ENCODE data around the gene OR2W1.

Gene OR2W1

DNA sequence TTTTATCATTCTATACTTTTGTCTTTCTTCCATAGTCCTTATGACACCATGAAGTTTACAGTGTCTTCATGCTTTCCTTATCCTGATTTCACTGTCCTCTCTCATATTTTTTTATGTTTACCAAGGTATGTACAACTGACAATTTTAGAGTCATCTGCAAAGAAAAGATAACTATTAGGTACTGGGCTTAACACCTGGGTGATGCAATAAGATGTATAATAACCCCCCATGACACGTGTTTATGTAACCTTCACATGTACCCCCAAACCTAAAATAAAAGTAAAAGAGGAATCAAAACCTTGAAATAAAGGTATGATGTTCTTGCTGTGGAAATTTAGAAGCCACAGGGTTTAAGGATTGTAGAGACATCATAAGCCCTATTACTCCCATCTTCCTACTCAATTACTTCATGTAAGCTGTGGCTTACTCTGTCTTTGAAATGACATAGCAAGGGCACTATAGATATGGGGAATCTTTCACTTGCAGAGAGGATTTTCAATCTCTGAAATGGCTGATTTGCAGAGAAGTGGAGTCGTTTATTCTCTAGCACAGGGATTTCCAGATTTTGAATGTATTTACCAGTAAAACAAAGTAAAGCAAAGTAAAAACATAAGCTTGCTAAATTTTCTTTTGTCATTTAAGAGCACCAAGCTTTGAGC, 18.9 kb downstream of the OR2W1 start:
- Histone ChIP-seq H3K4me1 (no peaks in the 10 kb centered on the region), H3K9me3 (no peaks in the 10 kb centered on the region), H3K27me3 (peaks cover 0 to 15% of the 10 kb centered on the region in 2 donors), H3K4me3 (no peak overlapping the region), H3K36me3 (no peaks in the 10 kb centered on the region), H3K27ac (no peak overlapping the region)
- DNase-seq = no peak
- TF ChIP-seq, protein P1, sequence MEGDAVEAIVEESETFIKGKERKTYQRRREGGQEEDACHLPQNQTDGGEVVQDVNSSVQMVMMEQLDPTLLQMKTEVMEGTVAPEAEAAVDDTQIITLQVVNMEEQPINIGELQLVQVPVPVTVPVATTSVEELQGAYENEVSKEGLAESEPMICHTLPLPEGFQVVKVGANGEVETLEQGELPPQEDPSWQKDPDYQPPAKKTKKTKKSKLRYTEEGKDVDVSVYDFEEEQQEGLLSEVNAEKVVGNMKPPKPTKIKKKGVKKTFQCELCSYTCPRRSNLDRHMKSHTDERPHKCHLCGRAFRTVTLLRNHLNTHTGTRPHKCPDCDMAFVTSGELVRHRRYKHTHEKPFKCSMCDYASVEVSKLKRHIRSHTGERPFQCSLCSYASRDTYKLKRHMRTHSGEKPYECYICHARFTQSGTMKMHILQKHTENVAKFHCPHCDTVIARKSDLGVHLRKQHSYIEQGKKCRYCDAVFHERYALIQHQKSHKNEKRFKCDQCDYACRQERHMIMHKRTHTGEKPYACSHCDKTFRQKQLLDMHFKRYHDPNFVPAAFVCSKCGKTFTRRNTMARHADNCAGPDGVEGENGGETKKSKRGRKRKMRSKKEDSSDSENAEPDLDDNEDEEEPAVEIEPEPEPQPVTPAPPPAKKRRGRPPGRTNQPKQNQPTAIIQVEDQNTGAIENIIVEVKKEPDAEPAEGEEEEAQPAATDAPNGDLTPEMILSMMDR (IDR thresholded peaks at IDR 0.05) = no peak
- intact Hi-C loops (cut with DNase I; ENCODE audit: low total_unique reads) = no loop called here

DNA sequence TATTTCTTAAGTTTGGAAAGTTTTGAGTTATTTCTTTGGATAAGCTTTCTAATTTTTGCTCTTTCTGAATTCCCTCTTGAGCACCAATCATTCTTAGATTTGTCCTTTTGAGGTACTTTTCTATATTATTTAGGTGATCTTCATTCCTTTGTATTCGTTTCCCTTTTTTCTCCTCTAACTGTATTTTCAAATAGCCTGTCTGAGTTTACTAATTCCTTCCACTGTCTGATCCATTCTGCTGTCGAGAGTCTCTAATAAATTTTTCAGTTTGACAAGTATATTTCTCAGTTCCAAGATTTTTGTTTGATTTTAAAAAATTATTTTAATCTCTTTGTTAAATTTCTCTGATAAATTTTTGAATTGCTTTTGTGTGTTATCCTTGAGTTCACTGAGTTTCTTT, 23.5 kb downstream of the OR2W1 start:
- Histone ChIP-seq H3K27me3 (peaks cover 0 to 8% of the 10 kb centered on the region in 2 donors), H3K4me1 (peaks cover 0 to 6% (median 3%) of the 10 kb centered on the region in 4 donors), H3K9me3 (no peaks in the 10 kb centered on the region), H3K27ac (no peak overlapping the region), H3K36me3 (no peaks in the 10 kb centered on the region), H3K4me3 (no peak overlapping the region)
- DNase-seq = no peak
- intact Hi-C loops (cut with DNase I; ENCODE audit: low total_unique reads) = no loop called here
- TF ChIP-seq, protein P1 (IDR thresholded peaks at IDR 0.05) = no peak

DNA sequence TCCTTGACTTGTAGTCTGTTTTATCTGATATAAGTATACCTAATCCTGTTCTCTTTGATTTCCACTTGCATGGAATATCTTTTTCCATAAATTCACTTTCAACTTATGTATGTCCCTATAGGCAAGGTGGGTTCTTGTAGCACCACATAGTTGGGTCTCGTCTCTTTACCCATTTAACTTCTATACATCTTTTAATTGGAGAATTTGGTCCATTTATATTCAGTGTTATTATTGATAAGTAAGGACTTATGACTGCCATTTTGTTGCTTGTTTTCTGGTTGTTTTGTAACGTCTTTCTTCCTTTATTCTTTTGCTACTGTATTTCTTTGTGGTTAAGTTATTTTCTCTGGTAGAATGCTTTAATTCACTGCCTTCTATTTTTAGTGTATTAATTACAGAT, 25.3 kb downstream of the OR2W1 start:
- intact Hi-C loops (cut with DNase I; ENCODE audit: low total_unique reads) = loop anchor here (5.0 to 10.0 kb wide), 2 partner anchors 155 to 332 kb away; no protein-coding TSS in a partner anchor
- no peak overlapping the region for H3K27ac ChIP-seq
- no peaks in the 10 kb centered on the region for H3K36me3 ChIP-seq
- no peaks in the 10 kb centered on the region for H3K9me3 ChIP-seq
- TF ChIP-seq, protein P1 (IDR thresholded peaks at IDR 0.05) = no peak
- H3K4me1 ChIP-seq = peaks cover 0 to 20% (median 5%) of the 10 kb centered on the region in 4 donors
- H3K4me3 ChIP-seq = no peak overlapping the region
- DNase-seq = no peak
- H3K27me3 ChIP-seq = peaks cover 0 to 18% of the 10 kb centered on the region in 2 donors

DNA sequence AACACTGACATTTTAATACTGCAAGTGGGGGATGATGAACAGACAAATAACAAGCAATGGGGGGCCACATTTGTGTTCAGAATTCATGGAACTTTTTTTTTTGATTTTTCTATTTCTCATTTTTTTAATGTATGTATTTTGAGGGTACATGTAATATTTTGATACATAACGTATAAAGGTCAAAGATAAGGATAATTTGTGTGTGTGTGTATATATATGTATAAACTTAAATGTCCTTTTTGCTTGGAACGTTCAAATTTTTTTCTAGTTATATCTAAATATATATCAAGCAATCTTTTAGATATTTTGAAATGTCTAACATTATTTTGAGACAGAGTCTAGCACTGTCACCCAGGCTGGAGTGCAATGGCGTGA, 27.6 kb downstream of the OR2W1 start:
- Histone ChIP-seq H3K27ac (no peak overlapping the region), H3K4me1 (peaks cover 0 to 23% (median 5%) of the 10 kb centered on the region in 4 donors), H3K27me3 (peaks cover 0 to 14% of the 10 kb centered on the region in 2 donors), H3K9me3 (no peaks in the 10 kb centered on the region), H3K4me3 (peak overlapping the region in 1 of 2 donors; percentile 59), H3K36me3 (no peaks in the 10 kb centered on the region)
- no peak for DNase-seq
- TF ChIP-seq, protein P1 (IDR thresholded peaks at IDR 0.05) = no peak
- intact Hi-C loops (cut with DNase I; ENCODE audit: low total_unique reads) = loop anchor here (5.0 to 10.0 kb wide), 2 partner anchors 153 to 330 kb away; no protein-coding TSS in a partner anchor

DNA sequence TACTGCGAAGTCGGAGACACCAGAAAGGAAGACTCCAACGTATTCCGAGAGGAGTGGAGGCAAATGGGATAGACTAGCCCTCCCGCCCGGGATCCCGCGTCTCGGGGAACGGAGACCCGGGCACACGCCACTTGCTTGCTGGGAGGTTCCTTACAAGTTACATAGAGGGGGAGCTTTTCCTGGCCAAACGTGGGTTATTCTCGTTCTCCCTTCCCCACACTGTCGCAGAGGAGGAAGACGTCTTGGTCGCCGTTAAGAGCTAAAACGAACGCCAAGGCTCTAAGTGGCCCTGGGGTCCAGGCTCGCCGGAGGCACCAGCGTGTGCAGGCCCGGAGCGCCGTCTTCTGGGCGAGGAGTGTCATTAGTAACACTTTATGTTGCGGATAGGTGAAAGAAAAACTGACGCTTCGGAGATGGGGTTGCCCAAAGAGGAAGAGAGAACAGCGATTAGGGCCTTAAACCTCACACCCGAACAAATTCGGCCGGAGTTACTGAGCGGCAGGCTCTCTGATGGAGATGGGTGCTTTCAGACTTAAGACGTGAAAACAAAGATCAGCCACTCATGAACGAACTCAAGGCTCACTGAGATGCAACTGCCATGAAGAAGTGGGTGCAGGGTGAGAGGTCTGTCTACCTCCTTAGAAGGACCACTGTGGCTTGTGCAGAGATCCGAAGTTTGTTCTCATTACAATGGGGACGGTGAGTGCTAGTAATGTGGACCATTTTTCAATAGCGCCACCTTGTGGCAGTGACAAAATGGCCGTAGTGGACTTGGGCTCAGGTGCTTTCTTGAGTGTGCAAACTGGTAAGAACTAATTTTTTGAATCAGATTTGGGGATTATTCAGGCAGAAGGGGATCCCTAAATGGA, 28.2 kb downstream of the OR2W1 start:
- H3K36me3 ChIP-seq = no peaks in the 10 kb centered on the region
- peak overlapping the region; percentile 48 to 59 for H3K4me3 ChIP-seq
- TF ChIP-seq, protein P1 (IDR thresholded peaks at IDR 0.05) = peak; percentile 69 to 81
- H3K27ac ChIP-seq = peak overlapping the region in 1 of 2 donors; percentile 39
- intact Hi-C loops (cut with DNase I; ENCODE audit: low total_unique reads) = loop anchor here (5.0 to 10.0 kb wide), 2 partner anchors 152 to 329 kb away; no protein-coding TSS in a partner anchor
- H3K9me3 ChIP-seq = no peaks in the 10 kb centered on the region
- peak; percentile 86 for DNase-seq
- H3K4me1 ChIP-seq = peaks cover 0 to 27% (median 7%) of the 10 kb centered on the region in 4 donors
- H3K27me3 ChIP-seq = peaks cover 0 to 12% of the 10 kb centered on the region in 2 donors
